ENCODE data around the gene TBCE. TPM values are rescaled to one million over a fixed set of nuclear protein-coding genes. Genes with fewer than 3 reads are reported as not detected.
A peak's percentile ranks its signal among the peaks of the same experiment; 100 is the strongest.

The TBCE gene
- total RNA-seq, 2 experiments from 2014 or later, result 30.2 to 32.6 TPM

DNA sequence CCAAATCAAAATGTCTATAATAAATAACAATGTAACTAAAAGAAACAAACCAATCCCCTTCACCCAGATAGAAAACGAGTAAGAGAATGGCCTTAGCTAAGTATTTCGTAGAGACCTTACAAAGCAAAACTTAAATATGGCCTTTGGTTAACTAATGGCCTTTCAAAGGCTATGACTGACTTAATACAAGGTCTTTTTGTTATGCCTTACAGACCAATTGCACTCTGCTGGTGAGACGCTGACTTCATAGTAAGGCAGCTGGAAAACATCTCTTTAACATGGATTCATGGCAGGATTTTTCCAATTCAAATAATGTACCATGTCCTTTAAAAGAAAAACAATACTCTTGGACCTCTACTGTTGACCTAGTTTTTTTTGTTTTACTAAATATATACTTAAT is 15.8 kb upstream of the TBCE start:
- Histone ChIP-seq H3K9me2 (ENCODE audit: insufficient read depth, low read length) (no peaks in the 10 kb centered on the region), H3K27ac (ENCODE audit: low read depth, low read length, poor library complexity, severe bottlenecking) (no peak overlapping the region), H4K20me1 (ENCODE audit: insufficient read depth, low read length) (no peaks in the 10 kb centered on the region), H3K9me3 (ENCODE audit: low read length) (no peaks in the 10 kb centered on the region), H2AFZ (ENCODE audit: low read length) (no peak overlapping the region), H3K79me2 (ENCODE audit: insufficient read depth, low read depth, low read length) (no peaks in the 10 kb centered on the region), H3K4me2 (ENCODE audit: low read length) (no peak overlapping the region), H3K4me1 (ENCODE audit: insufficient read depth, low read length, poor library complexity, severe bottlenecking) (no peaks in the 10 kb centered on the region), H3K4me3 (ENCODE audit: low read depth, low read length, poor library complexity, severe bottlenecking) (no peak overlapping the region), H3K36me3 (ENCODE audit: insufficient read depth, low read length) (no peaks in the 10 kb centered on the region)
- TF ChIP-seq, protein P1, sequence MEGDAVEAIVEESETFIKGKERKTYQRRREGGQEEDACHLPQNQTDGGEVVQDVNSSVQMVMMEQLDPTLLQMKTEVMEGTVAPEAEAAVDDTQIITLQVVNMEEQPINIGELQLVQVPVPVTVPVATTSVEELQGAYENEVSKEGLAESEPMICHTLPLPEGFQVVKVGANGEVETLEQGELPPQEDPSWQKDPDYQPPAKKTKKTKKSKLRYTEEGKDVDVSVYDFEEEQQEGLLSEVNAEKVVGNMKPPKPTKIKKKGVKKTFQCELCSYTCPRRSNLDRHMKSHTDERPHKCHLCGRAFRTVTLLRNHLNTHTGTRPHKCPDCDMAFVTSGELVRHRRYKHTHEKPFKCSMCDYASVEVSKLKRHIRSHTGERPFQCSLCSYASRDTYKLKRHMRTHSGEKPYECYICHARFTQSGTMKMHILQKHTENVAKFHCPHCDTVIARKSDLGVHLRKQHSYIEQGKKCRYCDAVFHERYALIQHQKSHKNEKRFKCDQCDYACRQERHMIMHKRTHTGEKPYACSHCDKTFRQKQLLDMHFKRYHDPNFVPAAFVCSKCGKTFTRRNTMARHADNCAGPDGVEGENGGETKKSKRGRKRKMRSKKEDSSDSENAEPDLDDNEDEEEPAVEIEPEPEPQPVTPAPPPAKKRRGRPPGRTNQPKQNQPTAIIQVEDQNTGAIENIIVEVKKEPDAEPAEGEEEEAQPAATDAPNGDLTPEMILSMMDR (conservative IDR thresholded peaks at IDR 0.05; ENCODE audit: low read length), result no peak
- POLR2A ChIA-PET, result no interaction called here
- intact Hi-C loops (cut with micrococcal nuclease; ENCODE audit: unreplicated experiment), result no loop called here
- BruUV-seq (replicated peaks), result no TSS peak
- CTCF ChIA-PET (ENCODE audit: unreplicated experiment), result no interaction called here
- DNase-seq (ENCODE audit: low spot score), result no peak

DNA sequence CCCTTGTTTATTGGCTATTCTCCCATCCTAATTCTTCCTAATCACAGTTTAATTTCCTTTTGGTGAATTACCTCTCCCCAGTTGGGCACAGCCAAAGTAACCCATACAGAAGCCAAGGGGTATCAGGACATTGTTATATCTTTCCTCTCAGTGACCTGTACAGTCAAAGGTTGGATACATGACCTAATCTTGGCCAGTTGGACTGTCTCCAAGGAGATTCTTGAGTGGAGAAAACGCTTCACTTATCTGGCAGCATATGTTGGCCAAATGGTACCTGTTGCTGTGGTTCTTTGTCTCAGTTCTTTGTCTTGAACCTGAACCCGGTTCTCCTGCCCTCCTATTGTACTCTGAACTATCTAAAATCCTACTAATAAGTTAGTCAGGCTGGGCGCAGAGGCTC is 15.3 kb upstream of the TBCE start:
- H3K4me3 ChIP-seq (ENCODE audit: low read depth, low read length, poor library complexity, severe bottlenecking), result no peak overlapping the region
- TF ChIP-seq, protein P1 (conservative IDR thresholded peaks at IDR 0.05; ENCODE audit: low read length), result no peak
- no peak for TF ChIP-seq EZH2phosphoT487 (IDR thresholded peaks at IDR 0.05; ENCODE audit: borderline replicate concordance, low read depth, low read length)
- H3K9me3 ChIP-seq (ENCODE audit: low read length), result no peaks in the 10 kb centered on the region
- no peaks in the 10 kb centered on the region for H3K4me1 ChIP-seq (ENCODE audit: insufficient read depth, low read length, poor library complexity, severe bottlenecking)
- H3K36me3 ChIP-seq (ENCODE audit: insufficient read depth, low read length), result no peaks in the 10 kb centered on the region
- intact Hi-C loops (cut with micrococcal nuclease; ENCODE audit: unreplicated experiment), result no loop called here
- ChIA-PET CTCF (ENCODE audit: unreplicated experiment) (no interaction called here), POLR2A (no interaction called here)
- no peak for DNase-seq (ENCODE audit: low spot score)
- H3K27ac ChIP-seq (ENCODE audit: low read depth, low read length, poor library complexity, severe bottlenecking), result no peak overlapping the region
- H3K9me2 ChIP-seq (ENCODE audit: insufficient read depth, low read length), result no peaks in the 10 kb centered on the region
- BruUV-seq (replicated peaks), result no TSS peak
- H4K20me1 ChIP-seq (ENCODE audit: insufficient read depth, low read length), result no peaks in the 10 kb centered on the region
- no peaks in the 10 kb centered on the region for H3K79me2 ChIP-seq (ENCODE audit: insufficient read depth, low read depth, low read length)
- no peak overlapping the region for H2AFZ ChIP-seq (ENCODE audit: low read length)
- no peak overlapping the region for H3K4me2 ChIP-seq (ENCODE audit: low read length)

DNA sequence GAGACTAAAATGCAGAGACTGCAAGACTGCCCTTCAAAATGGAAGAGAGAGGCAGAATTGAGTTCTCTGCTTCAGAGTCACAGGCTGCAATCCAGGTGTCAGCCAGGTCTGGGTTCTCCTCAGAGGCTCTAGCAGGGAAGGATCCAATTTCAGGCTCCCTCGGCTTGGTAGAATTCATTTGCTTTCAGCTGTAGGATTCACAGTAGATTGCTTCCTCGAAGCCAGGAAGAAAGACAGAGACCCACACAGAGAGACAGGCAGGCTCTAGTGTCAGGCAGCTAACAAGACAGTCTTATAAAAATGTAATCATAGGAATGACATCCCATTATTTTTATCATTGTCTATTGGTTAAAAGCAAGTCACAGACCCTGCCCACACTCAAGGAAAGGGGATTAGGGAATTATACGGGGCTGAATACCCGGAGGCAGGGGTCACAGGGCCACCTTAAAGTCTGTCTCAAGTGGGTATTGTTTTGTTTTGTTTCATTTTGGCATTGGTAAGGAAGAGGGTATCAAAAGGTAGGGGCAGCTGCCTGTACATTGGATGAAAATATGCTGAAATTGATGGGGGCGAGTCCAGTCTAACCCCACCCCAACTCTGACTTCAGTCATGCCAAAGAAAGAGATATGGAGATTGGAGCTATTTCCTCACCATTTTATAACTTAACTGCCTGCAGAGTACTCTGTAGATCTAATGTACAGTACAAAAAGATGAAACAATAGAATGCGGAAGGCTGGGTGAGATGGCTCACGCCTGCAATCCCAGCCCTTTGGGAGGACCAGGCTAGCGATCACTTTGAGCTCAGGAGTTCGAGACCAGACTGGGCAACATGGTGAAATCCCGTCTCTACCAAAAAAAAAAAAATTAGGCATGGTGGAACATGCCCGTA is 9.5 kb upstream of the TBCE start:
- H3K36me3 ChIP-seq (ENCODE audit: insufficient read depth, low read length), result no peaks in the 10 kb centered on the region
- H3K27ac ChIP-seq (ENCODE audit: low read depth, low read length, poor library complexity, severe bottlenecking), result no peak overlapping the region
- no peaks in the 10 kb centered on the region for H3K9me3 ChIP-seq (ENCODE audit: low read length)
- no peaks in the 10 kb centered on the region for H3K79me2 ChIP-seq (ENCODE audit: insufficient read depth, low read depth, low read length)
- no TSS peak for BruUV-seq (replicated peaks)
- no peaks in the 10 kb centered on the region for H4K20me1 ChIP-seq (ENCODE audit: insufficient read depth, low read length)
- CTCF ChIA-PET (ENCODE audit: unreplicated experiment), result interaction anchor here (1.5 kb wide), 1 partner anchor 10 kb away, joined by 3 read pairs; the partner anchor contains the start of gene TBCE
- peak overlapping the region; percentile 48 for H2AFZ ChIP-seq (ENCODE audit: low read length)
- H3K4me2 ChIP-seq (ENCODE audit: low read length), result peak overlapping the region; percentile 26; the same call in 1 of the 2 replicates
- no peak for DNase-seq (ENCODE audit: low spot score)
- no peaks in the 10 kb centered on the region for H3K4me1 ChIP-seq (ENCODE audit: insufficient read depth, low read length, poor library complexity, severe bottlenecking)
- no peak for TF ChIP-seq EZH2phosphoT487 (IDR thresholded peaks at IDR 0.05; ENCODE audit: borderline replicate concordance, low read depth, low read length)
- TF ChIP-seq, protein P1 (conservative IDR thresholded peaks at IDR 0.05; ENCODE audit: low read length), result no peak
- intact Hi-C loops (cut with micrococcal nuclease; ENCODE audit: unreplicated experiment), result no loop called here
- no peaks in the 10 kb centered on the region for H3K9me2 ChIP-seq (ENCODE audit: insufficient read depth, low read length)
- POLR2A ChIA-PET, result interaction anchor here (0.6 to 1.9 kb wide), 7 partner anchors 10 to 485 kb away, joined by 3 to 6 read pairs (median 5); partner anchors contain the start of gene TBCE
- no peak overlapping the region for H3K4me3 ChIP-seq (ENCODE audit: low read depth, low read length, poor library complexity, severe bottlenecking)

All from OCI-LY7 (cell line).